GM04504 (cell line): ENCODE measurements around the gene C7.

Experiments
- DNase-seq: peaks from one replicate; pipeline ENCODE4 v3.0.0-alpha.2; 2012; ENCODE audit warnings: low read depth

The C7 gene

DNA sequence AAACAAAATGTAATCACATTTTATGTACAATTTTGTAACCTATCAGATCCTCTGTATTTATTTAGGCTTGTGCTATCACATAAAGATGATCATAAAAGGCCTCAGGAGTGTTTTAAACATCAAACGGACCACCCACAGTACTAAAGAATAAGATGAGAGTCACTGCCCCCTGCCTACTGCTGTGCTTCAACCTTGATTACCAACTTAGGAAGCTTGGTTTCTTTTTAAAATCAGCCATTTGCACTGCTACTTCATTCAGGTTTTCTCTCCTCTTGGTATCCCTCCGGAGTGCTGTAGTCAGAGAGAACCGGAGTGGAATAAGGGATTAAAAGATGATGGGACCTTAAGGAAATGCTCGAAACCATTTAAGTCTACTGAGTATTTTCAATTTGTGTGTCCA, 6.9 kb downstream of the C7 start:
- DNase-seq, result no peak

DNA sequence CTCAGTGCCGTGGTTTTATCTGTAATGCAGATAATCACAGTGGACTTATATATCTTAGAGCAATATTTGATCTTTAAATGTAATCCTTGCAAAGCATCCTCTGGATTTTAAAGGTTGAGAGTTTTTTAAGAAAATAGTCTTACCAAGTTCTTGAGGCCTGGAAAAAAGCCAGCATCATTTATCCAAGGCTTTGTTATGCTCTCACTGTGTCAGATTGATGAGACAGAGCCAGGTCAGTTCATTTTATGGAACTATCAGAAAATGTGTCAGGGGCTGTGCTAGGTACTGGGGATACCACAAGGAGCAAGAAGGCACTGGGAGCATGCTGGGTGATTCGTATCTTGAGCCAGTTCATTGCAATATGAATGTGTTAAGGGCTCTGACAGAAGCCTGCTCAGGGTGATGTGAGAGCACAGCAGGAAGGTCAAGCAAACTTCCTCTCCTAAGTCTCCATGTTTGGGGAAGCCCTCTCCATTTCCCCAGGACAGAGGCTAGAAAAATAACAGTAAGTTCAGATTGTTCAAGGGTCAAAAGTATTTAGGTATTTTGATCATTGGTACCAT, 19.7 kb downstream of the C7 start:
- DNase-seq, result no peak

DNA sequence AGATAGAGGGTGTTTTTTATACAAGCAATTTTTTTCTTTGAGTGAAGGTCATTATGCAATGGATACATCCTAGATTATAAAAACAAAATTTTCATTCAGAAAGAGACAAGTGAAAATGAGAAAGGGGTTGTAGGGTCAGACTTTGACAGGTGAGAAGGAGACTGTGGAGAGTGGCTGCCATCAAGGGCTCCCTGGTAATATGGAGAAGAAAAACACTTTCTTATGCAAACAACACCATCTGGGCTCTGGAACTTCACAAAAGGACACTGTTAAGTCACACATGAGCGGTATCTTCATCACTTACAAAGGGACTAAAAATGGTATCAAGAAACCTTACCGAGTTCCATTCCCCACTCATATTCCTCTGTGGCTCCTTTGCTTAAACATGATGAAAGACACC, 23.5 kb downstream of the C7 start:
- no peak for DNase-seq

DNA sequence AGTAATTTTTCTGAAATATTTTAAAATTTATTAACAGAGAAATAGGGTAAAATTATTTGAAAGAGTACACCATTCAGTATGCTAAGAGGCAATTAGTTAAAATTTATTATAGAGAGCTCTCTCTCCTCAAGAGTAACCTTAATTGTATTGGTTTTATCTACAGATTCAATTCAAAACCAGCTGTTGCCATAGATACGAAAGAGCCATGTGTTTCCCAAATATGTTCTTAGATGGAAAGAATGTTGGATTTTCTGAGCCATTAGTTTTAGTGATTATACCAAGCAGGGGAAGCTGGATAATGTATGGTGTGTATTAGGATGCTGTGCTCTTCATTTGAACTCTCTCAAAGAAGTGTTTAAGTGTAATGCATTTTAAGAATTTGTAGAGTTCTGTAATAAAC, 27.8 kb downstream of the C7 start:
- DNase-seq, result no peak

DNA sequence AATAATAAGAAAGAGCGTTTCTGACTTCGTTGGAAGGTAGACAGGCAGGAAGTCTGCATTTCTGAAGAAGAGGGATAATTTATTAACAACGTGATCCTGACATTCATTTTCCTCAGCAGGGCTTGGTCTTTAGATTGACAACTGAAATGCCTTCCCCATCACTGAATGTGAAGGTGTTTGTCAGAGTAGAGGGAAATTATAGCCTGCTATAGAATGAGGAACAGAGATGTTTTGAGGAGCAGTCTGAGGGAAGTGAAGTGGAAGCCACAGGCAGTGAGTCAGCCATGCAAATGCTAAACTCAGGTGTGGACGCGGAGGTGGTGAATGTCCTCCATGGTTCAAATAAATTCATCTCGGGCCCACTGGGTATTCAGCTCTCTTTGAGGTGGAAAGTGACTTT, 30.5 kb downstream of the C7 start:
- DNase-seq, result no peak

DNA sequence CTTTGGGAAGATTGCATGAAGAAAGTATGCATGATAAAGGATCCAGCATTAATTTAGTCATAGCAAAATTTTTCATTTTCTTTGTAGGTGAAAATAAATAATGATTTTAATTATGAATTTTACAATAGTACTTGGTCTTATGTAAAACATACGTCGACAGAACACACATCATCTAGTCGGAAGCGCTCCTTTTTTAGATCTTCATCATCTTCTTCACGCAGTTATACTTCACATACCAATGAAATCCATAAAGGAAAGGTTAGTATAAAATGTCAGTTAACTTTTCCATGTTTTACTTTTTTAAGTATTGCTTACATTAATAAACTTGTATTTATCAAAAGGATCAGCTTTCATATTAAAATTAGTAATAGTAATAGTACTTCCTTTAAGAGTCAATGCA, 35.8 kb downstream of the C7 start:
- DNase-seq, result no peak

DNA sequence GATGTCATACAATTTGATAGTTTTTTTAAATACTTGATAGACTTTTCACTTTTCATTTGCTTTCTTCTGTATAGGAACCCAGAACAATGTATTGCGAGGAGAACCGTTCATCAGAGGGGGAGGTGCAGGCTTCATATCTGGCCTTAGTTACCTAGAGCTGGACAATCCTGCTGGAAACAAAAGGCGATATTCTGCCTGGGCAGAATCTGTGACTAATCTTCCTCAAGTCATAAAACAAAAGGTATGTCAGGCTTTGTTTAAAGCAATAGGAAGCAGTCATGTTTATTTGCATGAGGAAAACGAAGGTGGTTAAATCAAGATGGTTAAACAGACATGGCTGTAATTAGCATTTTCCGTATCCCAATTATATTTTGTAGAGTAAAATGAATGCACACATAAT, 46.0 kb downstream of the C7 start:
- no peak for DNase-seq

DNA sequence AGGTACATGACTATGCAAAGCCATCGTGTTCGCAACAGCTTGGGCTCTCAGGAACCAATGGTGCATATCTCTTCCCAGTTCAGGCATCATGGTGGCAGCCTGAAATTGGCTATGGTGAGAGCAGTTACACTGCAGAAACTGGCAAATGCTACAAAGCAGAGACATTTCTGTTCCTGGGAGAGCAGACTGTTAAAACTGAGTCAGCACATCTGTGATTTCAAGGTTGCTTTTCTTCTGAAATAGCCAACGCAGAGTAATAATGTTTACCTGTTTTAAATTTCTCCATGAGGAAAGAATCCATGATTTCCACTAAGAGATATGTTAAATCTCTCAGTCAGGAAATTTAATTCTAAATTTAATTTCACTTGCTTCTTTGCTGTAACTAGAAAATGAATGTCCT, 47.8 kb downstream of the C7 start:
- DNase-seq, result no peak

DNA sequence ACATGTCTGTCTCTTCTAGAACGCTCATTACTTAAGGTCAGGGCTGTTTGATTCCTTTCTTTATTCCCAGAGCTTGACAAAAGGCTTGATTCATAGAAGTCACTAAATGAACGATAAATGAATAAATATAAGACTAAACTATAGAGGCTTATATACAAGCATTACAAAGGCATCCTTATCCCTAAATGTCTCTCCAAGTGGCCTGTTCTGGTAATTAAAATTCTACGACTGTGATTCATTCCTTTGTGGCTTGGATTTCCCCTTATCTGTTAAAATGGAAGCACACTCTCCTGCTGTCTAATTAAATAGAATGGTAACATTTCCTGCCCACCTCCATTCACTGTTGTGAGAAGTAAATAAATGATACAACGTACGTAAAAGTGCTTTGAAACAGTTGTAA, 49.5 kb downstream of the C7 start:
- DNase-seq, result no peak

DNA sequence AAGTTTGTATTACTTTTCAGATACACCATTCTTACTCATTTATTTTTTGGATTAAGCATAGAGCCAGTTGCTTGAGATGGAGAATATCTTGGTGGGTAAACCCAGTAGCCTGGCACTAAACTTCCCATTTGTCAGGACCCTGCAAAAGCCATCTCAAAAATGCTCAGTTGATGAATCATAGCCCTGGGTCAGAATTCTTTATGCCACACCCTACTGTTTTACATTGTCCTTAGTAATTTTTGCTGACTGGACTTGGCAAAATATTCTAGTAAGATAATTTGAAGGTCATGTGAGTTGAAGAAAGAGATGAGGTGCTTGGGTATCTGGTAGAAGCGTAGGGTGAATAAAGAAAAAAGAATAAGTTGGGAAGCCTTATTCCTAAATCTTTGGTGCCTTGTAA, 50.7 kb downstream of the C7 start:
- DNase-seq, result no peak

DNA sequence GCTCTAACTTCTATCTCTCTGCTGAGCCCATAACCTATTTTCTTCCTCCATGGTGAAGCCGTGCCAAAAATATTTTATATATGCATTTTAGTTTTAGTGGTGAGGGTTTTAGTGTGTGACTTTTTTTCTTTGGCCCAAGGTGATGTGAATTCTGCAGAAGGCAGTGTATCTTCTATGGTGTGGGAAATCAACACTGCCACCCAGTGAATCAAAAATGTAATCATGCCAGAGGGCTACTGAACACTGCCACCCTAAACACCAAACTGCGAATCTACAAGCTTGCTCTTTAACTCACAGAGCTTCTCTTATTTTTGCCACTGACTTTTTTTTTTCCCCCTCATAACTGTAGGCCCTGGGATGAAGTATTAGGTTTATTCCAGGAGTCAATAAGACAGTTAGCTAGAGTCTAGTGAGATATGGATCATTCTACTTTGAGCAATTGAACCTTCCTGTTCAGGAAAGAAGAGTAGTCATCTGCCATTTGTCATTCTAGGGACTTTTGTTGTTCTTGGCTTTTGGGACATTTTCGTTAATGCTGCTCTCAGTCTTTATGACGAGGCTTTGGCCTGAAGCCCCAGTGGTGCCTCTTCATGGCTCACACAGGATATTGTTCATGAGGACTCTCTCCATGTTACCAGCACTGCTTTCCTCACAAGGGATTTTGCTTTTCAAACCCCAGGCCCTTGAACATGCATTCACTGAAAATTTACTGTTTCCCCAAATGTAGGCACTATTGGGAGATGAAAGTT, 53.1 kb downstream of the C7 start:
- DNase-seq, result no peak

DNA sequence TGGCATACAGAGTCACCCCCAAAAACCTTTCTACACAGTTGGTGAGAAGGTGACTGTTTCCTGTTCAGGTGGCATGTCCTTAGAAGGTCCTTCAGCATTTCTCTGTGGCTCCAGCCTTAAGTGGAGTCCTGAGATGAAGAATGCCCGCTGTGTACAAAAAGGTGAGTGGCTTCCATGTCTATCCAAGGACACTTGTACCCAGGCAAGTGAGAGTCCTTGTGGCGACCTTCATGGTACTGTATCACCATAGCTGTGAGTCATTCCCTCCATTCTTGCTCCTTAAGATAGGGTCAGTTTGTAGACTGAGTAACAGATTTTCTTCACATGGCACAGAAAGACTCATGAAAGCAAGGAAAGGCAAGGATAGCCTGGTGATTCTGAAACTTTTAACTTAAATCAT, 63.1 kb downstream of the C7 start:
- no peak for DNase-seq

DNA sequence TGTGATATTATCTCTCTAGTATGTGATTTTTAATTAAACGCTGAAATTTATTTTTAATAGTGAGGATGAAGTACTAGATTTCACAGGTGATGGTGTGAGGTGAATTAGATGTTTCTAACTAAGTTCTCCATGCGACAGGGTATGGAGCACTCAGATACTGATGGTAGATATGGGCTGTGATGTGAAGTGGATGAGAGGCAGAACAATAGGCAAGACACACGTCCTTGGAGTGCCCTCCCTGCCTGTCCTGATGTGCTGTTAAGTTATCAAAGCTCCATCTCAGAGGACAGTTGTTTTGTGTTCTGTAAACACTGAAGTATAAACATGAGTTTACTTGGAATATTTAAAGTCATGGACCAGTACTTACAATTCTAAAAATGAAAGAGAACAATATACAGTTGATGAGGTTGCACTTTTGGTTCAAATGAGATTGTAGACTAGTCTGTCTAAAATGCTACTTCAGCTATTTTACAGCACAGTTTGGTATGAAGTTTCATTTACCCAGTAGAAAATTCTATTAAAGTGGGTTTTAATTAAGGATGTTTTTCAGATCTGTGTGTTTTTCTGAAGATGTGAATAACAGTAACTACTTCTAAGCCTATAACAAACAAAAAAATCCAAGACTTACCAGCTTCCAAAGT, 64.2 kb downstream of the C7 start:
- DNase-seq, result no peak

DNA sequence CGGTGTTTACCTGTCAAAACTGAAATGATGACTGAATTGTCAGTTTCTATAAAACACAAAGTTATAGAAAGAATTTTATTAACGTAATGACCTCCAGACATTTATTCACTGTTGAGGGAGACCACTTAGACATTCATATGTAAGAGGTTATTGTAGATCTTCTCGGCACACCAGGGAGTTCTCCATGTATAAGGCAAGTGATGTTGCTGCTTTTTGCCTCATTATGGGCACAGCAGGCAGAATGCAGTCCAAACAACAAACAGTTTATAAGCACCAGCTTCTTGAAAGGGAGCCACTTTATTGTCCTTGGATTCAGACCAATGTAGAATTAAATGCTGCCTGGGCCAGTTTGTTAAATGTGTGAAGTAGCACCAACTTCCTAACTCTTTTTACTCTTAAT, 66.7 kb downstream of the C7 start:
- no peak for DNase-seq

DNA sequence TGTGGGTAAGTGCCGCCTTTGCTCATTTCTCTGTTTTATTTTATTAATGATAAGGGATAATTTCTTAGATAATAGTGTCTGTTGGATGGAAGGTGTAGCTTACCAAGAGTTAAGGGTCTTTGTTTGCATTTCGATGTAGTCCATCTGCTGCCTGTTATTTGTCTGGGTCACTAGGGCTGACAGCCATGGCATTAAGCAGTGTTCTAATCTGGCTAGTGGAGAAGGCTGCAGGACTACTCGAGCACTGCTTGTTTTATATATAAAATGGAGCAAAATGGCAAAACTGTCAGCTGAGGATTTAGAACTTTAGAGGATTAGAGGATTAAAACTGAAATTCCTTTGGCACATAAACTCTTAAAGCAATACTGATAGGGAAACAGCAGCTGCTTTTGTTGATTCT, 67.5 kb downstream of the C7 start:
- no peak for DNase-seq

DNA sequence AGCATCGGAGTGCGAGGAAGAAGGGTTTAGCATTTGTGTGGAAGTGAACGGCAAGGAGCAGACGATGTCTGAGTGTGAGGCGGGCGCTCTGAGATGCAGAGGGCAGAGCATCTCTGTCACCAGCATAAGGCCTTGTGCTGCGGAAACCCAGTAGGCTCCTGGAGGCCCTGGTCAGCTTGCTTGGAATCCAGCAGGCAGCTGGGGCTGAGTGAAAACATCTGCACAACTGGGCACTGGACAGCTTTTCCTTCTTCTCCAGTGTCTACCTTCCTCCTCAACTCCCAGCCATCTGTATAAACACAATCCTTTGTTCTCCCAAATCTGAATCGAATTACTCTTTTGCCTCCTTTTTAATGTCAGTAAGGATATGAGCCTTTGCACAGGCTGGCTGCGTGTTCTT, 72.1 kb downstream of the C7 start:
- no peak for DNase-seq

DNA sequence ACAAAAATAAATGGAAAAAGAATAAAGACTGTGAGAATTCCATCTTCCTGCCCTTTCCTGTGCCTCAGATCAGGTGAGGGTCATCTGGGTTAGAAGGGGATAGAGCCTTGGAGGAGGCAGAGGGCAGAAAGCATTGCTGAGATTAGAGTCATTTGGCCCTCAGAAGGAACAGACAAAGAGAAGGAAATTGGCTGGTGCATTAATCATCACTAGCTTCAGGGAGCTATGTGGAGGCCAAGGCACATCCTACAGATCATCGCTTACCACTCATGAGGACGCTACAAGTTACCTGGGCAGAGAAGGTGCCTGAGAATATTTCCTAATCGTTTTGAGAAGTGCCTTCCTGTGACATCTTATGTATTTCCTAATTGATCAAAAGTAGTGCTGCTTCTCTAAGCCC, 74.5 kb downstream of the C7 start:
- no peak for DNase-seq

DNA sequence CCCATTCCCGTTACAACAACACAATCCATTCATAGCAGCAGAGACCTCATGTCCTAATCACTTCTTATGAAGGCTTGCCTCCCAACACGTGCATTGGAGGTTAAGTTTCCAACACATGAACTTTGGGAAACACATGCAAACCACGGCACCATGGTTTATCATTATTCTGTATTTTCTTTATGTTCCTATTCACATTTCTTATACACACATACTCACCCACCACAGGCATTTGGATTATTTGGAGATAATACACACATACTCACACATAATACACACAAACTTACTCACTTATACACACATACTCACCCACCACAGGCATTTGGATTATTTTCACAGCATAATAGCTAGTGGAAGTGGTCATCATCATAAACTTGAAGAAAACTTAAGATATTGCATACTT, 75.6 kb downstream of the C7 start:
- DNase-seq, result no peak

DNA sequence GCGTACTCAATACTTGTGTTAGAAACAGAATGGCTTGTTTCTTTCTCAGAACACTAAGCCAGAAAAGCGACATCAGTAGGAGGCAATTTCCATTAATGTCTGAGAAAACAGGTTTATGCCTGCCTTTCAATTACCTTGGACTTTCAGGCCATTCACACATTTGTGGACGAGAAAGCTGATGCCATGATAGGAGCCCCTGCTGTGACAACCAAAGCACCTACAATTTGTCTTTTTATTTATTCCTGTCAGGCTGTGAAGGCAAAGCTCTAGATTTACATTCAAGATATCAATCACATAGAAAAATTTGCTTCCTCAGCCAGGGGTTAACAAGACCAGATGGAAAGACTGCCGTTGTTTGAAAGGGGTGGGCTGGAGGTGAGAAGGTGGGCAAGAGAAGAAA, 76.2 kb downstream of the C7 start:
- no peak for DNase-seq

DNA sequence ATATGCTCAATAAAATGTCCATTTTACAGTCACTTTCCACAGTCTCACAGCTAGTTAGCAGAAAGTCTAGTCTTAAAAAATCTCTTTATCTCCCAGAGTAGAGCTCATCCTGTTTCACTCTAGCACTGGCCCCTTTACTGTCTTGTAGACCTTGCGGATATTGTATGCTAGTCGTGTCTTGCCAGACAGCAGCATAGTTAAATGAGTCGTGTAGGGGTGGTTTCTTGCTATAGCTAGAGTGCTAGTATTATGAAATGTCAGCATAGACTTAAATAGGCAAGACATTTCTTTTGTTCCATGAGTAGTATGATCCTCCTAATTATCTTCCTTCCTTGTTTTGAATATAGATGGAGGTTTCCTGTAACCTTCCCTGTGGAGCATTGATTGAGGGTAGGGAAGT, 77.4 kb downstream of the C7 start:
- DNase-seq, result no peak

DNA sequence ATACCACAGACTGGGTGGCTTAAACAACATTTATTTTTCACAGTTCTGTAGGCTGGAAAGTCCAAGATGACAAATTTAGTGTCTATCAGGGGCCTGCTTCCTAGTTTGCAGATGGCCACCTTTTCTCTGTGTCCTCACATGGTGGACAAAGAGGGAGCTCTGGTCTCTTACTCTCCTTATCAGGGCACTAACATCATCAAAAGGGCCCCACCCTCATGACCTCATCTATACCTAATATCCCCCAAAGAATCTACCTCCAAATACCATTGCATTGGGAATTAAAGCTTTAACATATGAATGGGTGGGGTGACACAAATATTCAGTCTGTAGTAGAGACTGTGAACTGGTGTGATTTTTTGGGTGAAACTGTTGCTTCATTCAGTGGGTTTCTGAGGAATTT, 78.1 kb downstream of the C7 start:
- no peak for DNase-seq

DNA sequence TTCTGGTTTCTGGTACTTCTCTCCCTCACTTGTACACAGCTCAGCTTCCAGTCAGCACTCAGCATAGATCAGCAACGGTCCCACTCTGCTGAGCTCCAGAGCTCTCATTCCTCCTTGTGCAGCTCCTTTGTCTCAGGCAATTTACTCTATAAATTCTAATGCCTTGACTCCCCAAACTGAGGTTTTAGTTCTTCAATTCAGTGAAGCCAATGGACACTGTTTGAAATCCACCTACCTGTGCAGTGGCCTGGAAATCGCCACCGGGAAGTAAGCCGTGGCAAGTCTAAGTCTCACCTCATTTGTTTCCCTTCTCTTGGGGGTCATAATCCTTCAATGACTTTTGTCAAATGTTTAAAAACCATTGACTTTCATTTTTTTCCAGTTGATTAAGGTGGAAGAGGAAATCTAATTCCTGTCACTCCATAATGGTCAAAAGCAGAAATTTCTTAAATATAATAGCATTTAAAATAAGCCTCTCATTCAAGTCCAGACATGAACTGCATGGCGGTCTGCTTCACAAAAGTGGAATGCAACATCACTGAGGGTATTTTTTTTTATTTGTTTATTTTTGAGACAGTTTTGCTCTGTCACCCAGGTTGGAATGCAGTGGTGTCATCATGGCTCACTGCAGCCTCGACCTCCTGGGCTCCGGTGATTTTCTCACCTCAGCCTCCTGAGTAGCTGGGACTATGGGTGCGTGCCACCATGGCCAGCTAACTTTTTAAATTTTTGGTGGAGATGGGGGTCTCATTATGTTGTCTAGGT, 79.6 kb downstream of the C7 start:
- no peak for DNase-seq
